GM12878 (cell line): ENCODE results near the gene FXYD6. TPM values are rescaled to one million over a fixed set of nuclear protein-coding genes. Genes with fewer than 3 reads are reported as not detected.
A peak's percentile ranks its signal among the peaks of the same experiment; 100 is the strongest.

Source experiments
- ASH2L ChIP-seq: fragments of 300-600, 200-600 bp; sonication (generic); IDR thresholded peaks from 2 replicates; pipeline ENCODE4 v1.6.1; 2017; ENCODE audit warnings: low read depth, mild to moderate bottlenecking, borderline replicate concordance
- BHLHE40 ChIP-seq, 2 experiments: fragments of 450-650 bp in 1 of 2; IDR thresholded peaks; 2 replicates each; pipeline ENCODE4 v1.6.1; 2011 to 2017; ENCODE audit warnings: low read depth in 2 of 2, borderline replicate concordance in 1 of 2, improper control_type of control experiment in 1 of 2, low read length in 1 of 2, mild to moderate bottlenecking in 1 of 2
- ESRRA ChIP-seq: IDR thresholded peaks from 2 replicates; pipeline ENCODE4 v1.6.1; 2012; ENCODE audit warnings: mild to moderate bottlenecking, low read length, improper control_type of control experiment
- EZH2 ChIP-seq: IDR thresholded peaks from 2 replicates; pipeline ENCODE4 v1.6.1; 2012; ENCODE audit warnings: low read depth, mild to moderate bottlenecking, control low read depth, inconsistent platforms, low read length, borderline replicate concordance; ENCODE audit not compliant: control insufficient read depth
- HDAC6 ChIP-seq: fragments of 200-600 bp; sonication (generic); IDR thresholded peaks from one replicate; pipeline ENCODE4 v1.8.0; 2017; ENCODE audit warnings: antibody characterized with exemption; ENCODE audit not compliant: unreplicated experiment
- MEF2A ChIP-seq: IDR thresholded peaks from 2 replicates; pipeline ENCODE4 v1.6.1; 2011; ENCODE audit warnings: low read depth, mild to moderate bottlenecking, low read length, moderate library complexity; ENCODE audit not compliant: insufficient read depth
- NR2F1 ChIP-seq: fragments of 450-650 bp; conservative IDR thresholded peaks from 2 replicates; pipeline ENCODE4 v1.6.1; 2017; ENCODE audit warnings: mild to moderate bottlenecking
- polyA plus RNA-seq, 11 experiments: library from polyadenylated mRNA; depleted of rRNA in 4 of 11; unstranded in 6 of 11; stranded (reverse) in 5 of 11; fragments of >200 nt; fragmentation: Nextera tagmentation in 4 of 11; fragmentation: Illumina TruSeq in 1 of 11; extraction: Ambion mirVana in 4 of 11; extraction: Trizol in 1 of 11; gene quantifications; 1 replicate in 1 of 11; 2 replicates in 10 of 11; pipeline versions ENCODE4 v1.2.1 to v1.2.3, GENCODE V29; 2011 to 2016; ENCODE audit warnings: inconsistent platforms in 2 of 11, missing spikeins in 2 of 11, low read depth in 1 of 11
- total RNA-seq, 4 experiments: library from RNA; depleted of rRNA in 3 of 4; stranded (reverse); fragments of >200 nt in 3 of 4; fragmentation: Illumina TruSeq in 1 of 4; extraction: Trizol in 1 of 4; gene quantifications; 2 replicates each; pipeline versions ENCODE4 v1.2.1 to v1.2.3, GENCODE V29; 2013 to 2021
- TF ChIP-seq, protein P1 (sequence below): fragments of 450-650 bp; IDR thresholded peaks from 2 replicates; pipeline ENCODE4 v1.6.1; 2018; ENCODE audit warnings: mild to moderate bottlenecking, low read depth, moderate library complexity; ENCODE audit not compliant: partially characterized antibody
- TF ChIP-seq, protein P2 (sequence below): IDR thresholded peaks from 2 replicates; pipeline ENCODE4 v1.6.1; 2012; ENCODE audit warnings: low read depth, low read length, improper control_type of control experiment
- TF ChIP-seq, protein P3 (sequence below): fragments of 450-650 bp; IDR thresholded peaks from 2 replicates; pipeline ENCODE4 v1.6.1; 2017; ENCODE audit warnings: antibody characterized with exemption, mild to moderate bottlenecking, moderate library complexity
- TF ChIP-seq, protein P4 (sequence below), 3 experiments: IDR thresholded peaks in 2 of 3; conservative IDR thresholded peaks in 1 of 3; 2 replicates each; pipeline ENCODE4 v1.5.1; 2011; ENCODE audit warnings: low read depth in 3 of 3, low read length in 3 of 3, mild to moderate bottlenecking in 3 of 3, control low read depth in 2 of 3, moderate library complexity in 2 of 3, inconsistent platforms in 1 of 3, mixed read lengths in 1 of 3; ENCODE audit not compliant: control insufficient read depth in 2 of 3, insufficient read depth in 1 of 3; ENCODE audit errors: extremely low read depth in 1 of 3

FXYD6 gene
- total and polyA plus RNA-seq, 10 of the 15 experiments (the other 5 are each of a cell fraction or from before 2014, with no cell fraction given): 0.09 to 2.0 (median 0.23) TPM; not detected in 2

DNA sequence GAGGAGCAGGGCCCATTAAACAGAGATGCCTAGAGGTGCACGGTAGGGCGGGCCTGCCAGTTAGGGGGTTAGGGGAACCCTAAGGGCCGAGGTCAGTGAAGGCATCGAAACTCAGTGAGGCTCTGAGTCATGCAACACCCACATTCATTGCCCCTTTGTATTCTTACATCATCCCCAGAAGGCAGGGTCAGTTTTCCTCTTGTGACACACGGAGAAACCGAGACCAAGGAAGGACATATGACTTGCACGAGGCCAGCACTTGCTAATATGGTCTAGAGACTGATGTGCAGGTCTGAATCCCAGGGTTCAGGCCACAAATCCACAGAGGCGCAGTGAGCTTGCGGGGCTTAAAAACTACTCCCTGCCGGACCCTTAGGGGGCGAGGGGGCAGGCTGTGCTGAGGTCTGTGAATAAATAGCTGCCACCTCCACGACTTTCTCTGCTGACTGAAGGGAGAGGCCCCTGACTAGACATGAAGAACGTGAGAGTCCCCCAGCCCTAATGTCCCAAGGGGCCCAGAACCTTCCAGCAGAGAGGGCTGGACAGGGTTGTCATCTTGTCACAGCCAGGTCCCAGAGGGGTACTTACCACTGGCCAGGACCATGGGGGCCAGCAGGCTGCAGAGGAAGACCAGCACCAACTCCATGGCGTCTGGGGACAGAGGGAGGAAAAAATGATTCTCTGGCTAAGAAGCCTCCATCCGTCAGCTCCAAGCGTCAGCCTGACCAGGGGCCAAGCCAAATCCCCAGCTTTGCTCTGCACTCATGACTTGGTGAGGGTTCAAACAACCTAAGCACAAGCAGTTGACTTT lies 34.1 kb downstream of the FXYD6 start (continued):
- TF ChIP-seq, protein P1, sequence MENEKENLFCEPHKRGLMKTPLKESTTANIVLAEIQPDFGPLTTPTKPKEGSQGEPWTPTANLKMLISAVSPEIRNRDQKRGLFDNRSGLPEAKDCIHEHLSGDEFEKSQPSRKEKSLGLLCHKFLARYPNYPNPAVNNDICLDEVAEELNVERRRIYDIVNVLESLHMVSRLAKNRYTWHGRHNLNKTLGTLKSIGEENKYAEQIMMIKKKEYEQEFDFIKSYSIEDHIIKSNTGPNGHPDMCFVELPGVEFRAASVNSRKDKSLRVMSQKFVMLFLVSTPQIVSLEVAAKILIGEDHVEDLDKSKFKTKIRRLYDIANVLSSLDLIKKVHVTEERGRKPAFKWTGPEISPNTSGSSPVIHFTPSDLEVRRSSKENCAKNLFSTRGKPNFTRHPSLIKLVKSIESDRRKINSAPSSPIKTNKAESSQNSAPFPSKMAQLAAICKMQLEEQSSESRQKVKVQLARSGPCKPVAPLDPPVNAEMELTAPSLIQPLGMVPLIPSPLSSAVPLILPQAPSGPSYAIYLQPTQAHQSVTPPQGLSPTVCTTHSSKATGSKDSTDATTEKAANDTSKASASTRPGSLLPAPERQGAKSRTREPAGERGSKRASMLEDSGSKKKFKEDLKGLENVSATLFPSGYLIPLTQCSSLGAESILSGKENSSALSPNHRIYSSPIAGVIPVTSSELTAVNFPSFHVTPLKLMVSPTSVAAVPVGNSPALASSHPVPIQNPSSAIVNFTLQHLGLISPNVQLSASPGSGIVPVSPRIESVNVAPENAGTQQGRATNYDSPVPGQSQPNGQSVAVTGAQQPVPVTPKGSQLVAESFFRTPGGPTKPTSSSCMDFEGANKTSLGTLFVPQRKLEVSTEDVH: no peak
- TF ChIP-seq, protein P2, sequence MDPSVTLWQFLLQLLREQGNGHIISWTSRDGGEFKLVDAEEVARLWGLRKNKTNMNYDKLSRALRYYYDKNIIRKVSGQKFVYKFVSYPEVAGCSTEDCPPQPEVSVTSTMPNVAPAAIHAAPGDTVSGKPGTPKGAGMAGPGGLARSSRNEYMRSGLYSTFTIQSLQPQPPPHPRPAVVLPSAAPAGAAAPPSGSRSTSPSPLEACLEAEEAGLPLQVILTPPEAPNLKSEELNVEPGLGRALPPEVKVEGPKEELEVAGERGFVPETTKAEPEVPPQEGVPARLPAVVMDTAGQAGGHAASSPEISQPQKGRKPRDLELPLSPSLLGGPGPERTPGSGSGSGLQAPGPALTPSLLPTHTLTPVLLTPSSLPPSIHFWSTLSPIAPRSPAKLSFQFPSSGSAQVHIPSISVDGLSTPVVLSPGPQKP: no peak
- TF ChIP-seq HDAC6: no peak
- TF ChIP-seq NR2F1: peak; percentile 84
- TF ChIP-seq ESRRA: no peak
- TF ChIP-seq ASH2L: no peak
- TF ChIP-seq MEF2A: no peak
- peak in 1 of 2 experiments; percentile 44; a peak in 1 of 4 replicates for TF ChIP-seq BHLHE40 (IDR thresholded peaks at IDR 0.05; ENCODE audit: borderline replicate concordance in 1 of 2, low read depth in 2 of 2, low read length in 1 of 2)
- TF ChIP-seq EZH2: no peak
- TF ChIP-seq, protein P3, sequence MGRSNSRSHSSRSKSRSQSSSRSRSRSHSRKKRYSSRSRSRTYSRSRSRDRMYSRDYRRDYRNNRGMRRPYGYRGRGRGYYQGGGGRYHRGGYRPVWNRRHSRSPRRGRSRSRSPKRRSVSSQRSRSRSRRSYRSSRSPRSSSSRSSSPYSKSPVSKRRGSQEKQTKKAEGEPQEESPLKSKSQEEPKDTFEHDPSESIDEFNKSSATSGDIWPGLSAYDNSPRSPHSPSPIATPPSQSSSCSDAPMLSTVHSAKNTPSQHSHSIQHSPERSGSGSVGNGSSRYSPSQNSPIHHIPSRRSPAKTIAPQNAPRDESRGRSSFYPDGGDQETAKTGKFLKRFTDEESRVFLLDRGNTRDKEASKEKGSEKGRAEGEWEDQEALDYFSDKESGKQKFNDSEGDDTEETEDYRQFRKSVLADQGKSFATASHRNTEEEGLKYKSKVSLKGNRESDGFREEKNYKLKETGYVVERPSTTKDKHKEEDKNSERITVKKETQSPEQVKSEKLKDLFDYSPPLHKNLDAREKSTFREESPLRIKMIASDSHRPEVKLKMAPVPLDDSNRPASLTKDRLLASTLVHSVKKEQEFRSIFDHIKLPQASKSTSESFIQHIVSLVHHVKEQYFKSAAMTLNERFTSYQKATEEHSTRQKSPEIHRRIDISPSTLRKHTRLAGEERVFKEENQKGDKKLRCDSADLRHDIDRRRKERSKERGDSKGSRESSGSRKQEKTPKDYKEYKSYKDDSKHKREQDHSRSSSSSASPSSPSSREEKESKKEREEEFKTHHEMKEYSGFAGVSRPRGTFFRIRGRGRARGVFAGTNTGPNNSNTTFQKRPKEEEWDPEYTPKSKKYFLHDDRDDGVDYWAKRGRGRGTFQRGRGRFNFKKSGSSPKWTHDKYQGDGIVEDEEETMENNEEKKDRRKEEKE: no peak
- TF ChIP-seq, protein P4, sequence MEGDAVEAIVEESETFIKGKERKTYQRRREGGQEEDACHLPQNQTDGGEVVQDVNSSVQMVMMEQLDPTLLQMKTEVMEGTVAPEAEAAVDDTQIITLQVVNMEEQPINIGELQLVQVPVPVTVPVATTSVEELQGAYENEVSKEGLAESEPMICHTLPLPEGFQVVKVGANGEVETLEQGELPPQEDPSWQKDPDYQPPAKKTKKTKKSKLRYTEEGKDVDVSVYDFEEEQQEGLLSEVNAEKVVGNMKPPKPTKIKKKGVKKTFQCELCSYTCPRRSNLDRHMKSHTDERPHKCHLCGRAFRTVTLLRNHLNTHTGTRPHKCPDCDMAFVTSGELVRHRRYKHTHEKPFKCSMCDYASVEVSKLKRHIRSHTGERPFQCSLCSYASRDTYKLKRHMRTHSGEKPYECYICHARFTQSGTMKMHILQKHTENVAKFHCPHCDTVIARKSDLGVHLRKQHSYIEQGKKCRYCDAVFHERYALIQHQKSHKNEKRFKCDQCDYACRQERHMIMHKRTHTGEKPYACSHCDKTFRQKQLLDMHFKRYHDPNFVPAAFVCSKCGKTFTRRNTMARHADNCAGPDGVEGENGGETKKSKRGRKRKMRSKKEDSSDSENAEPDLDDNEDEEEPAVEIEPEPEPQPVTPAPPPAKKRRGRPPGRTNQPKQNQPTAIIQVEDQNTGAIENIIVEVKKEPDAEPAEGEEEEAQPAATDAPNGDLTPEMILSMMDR (IDR thresholded peaks at IDR 0.05 in 2 of 3, conservative IDR thresholded peaks at IDR 0.05 in 1 of 3; ENCODE audit: control insufficient read depth in 2 of 3, extremely low read depth in 1 of 3, insufficient read depth in 1 of 3, low read depth in 3 of 3, low read length in 3 of 3): no peak
